GM12878 (cell line): ENCODE data around the gene DBNDD2. TPM values are rescaled to one million over a fixed set of nuclear protein-coding genes. Genes with fewer than 3 reads are reported as not detected.

Experiments used
- ATAC-seq: fragments of 200-7000 bp; cut with Tn5 transposase; 3 replicates; pipeline ENCODE4 v1.9.1; 2020; ENCODE audit warnings: mild to moderate bottlenecking, moderate library complexity
- BruUV-seq: library from RNA; stranded (reverse); fragments of 400-500 nt; replicated peaks from 2 replicates; lab custom pipeline; 2021; lab: Mats Ljungman, UMichigan
- CTCF ChIA-PET: fragments of 300-600 bp; sonication (Branson Sonifier 250); formaldehyde crosslinking; extraction: SDS; loops from one replicate; lab custom pipeline; 2021; ENCODE audit warnings: inconsistent platforms; lab: Yijun Ruan, JAX
- POLR2A ChIA-PET: fragments of 350-600 bp; formaldehyde crosslinking; extraction: SDS; loops from one replicate; lab custom pipeline; 2021; ENCODE audit warnings: inconsistent platforms; lab: Charles Lee
- RAD21 ChIA-PET: fragments of 300-600 bp; sonication (Branson Sonifier 250); formaldehyde crosslinking; loops from one replicate; lab custom pipeline; 2023; ENCODE audit warnings: antibody characterized with exemption; ENCODE audit not compliant: unreplicated experiment; lab: Charles Lee
- SMC1A ChIA-PET: fragments of 300-600 bp; sonication (Branson Sonifier 250); formaldehyde crosslinking; loops from one replicate; lab custom pipeline; 2023; ENCODE audit not compliant: unreplicated experiment, uncharacterized antibody; lab: Charles Lee
- DNase-seq: peaks from one replicate; pipeline ENCODE4 v3.0.0-alpha.2; 2011; ENCODE audit warnings: low read depth, low spot score
- FAIRE-seq: peaks from 3 replicates; lab custom pipeline; 2011; peaks lifted over from hg19 to GRCh38; lab: Jason Lieb, UNC
- H2AFZ ChIP-seq: 2 replicates; pipeline ENCODE4 v1.6.0; 2011; ENCODE audit warnings: low read depth, low read length, control low read depth; ENCODE audit not compliant: control insufficient read depth
- H3K27ac ChIP-seq: 2 replicates; pipeline ENCODE4 v1.5.1; 2011; ENCODE audit warnings: control low read depth; ENCODE audit not compliant: control insufficient read depth, insufficient read depth
- H3K27me3 ChIP-seq, 2 experiments: replicated peaks in 1 of 2; 2 replicates each; pipeline versions ENCODE4 v1.6.0 to v1.6.1; 2011; ENCODE audit warnings: low read length in 1 of 2; ENCODE audit not compliant: control insufficient read depth in 2 of 2, insufficient read depth in 2 of 2
- H3K36me3 ChIP-seq, 2 experiments: 2 replicates each; pipeline ENCODE4 v1.5.1; 2011; ENCODE audit warnings: low read length in 1 of 2; ENCODE audit not compliant: control insufficient read depth in 2 of 2, insufficient read depth in 2 of 2
- H3K4me1 ChIP-seq: 2 replicates; pipeline ENCODE4 v1.6.1; 2011; ENCODE audit warnings: mild to moderate bottlenecking, low read length, moderate library complexity, mixed read lengths; ENCODE audit not compliant: control insufficient read depth, insufficient read depth
- H3K4me2 ChIP-seq: 2 replicates; pipeline ENCODE4 v1.6.0; 2011; ENCODE audit warnings: control low read depth; ENCODE audit not compliant: control insufficient read depth, insufficient read depth
- H3K4me3 ChIP-seq: fragments of 200-600 bp; sonication (generic); 2 replicates; pipeline ENCODE4 v1.5.1; 2016
- H3K79me2 ChIP-seq: 2 replicates; pipeline ENCODE4 v1.6.0; 2011; ENCODE audit warnings: low read length; ENCODE audit not compliant: control insufficient read depth, insufficient read depth
- H3K9ac ChIP-seq: 2 replicates; pipeline ENCODE4 v1.8.0; 2011; ENCODE audit warnings: low read length, control low read depth, mixed read lengths; ENCODE audit not compliant: control insufficient read depth, insufficient read depth
- H3K9me3 ChIP-seq: replicated peaks from 3 replicates; pipeline ENCODE4 v1.5.1; 2011; ENCODE audit warnings: mild to moderate bottlenecking, low read length; ENCODE audit not compliant: control insufficient read depth, insufficient read depth
- H4K20me1 ChIP-seq: 2 replicates; pipeline ENCODE4 v1.6.0; 2011; ENCODE audit not compliant: control insufficient read depth, insufficient read depth
- ATF7 ChIP-seq: fragments of 450-650 bp; IDR thresholded peaks from 2 replicates; pipeline ENCODE4 v1.6.1; 2016; ENCODE audit warnings: low read depth, mild to moderate bottlenecking
- CUX1 ChIP-seq: IDR thresholded peaks from 2 replicates; pipeline ENCODE4 v1.6.1; 2012; ENCODE audit warnings: improper control_type of control experiment, low read depth, low read length; ENCODE audit not compliant: insufficient replicate concordance
- ESRRA ChIP-seq: IDR thresholded peaks from 2 replicates; pipeline ENCODE4 v1.6.1; 2012; ENCODE audit warnings: mild to moderate bottlenecking, low read length, improper control_type of control experiment
- MLLT1 ChIP-seq: fragments of 450-650 bp; IDR thresholded peaks from 2 replicates; pipeline ENCODE4 v1.6.1; 2016; ENCODE audit warnings: mild to moderate bottlenecking
- NFYA ChIP-seq: IDR thresholded peaks from 2 replicates; pipeline ENCODE4 v1.6.1; 2011; ENCODE audit warnings: low read depth, mild to moderate bottlenecking, low read length, improper control_type of control experiment, borderline replicate concordance
- PAX5 ChIP-seq: IDR thresholded peaks from 2 replicates; pipeline ENCODE4 v1.6.1; 2011; ENCODE audit warnings: low read depth, low read length, borderline replicate concordance
- PKNOX1 ChIP-seq: fragments of 450-650 bp; IDR thresholded peaks from 2 replicates; pipeline ENCODE4 v1.6.1; 2016; ENCODE audit warnings: mild to moderate bottlenecking
- ZBTB11 ChIP-seq: fragments of 450-650 bp; formaldehyde crosslinking; IDR thresholded peaks from 2 replicates; pipeline ENCODE4 v1.5.0; 2022; ENCODE audit warnings: mild to moderate bottlenecking, missing genetic modification characterization
- ZNF217 ChIP-seq: fragments of 450-650 bp; IDR thresholded peaks from 2 replicates; pipeline ENCODE4 v1.6.1; 2017; ENCODE audit warnings: antibody characterized with exemption, mild to moderate bottlenecking
- ZSCAN29 ChIP-seq: fragments of 450-650 bp; IDR thresholded peaks from 2 replicates; pipeline ENCODE4 v1.6.1; 2017; ENCODE audit warnings: mild to moderate bottlenecking, moderate library complexity
- WGBS: methylation state at CpG from one replicate; pipeline ENCODE4 v1.1.6; 2016; ENCODE audit warnings: low lambda C conversion rate; ENCODE audit not compliant: insufficient replicate concordance, insufficient coverage; ENCODE audit errors: missing lambda C conversion rate; 5-methylcytosine and 5-hydroxymethylcytosine counted together
- in situ Hi-C: fragments of 300-500 bp; cut with MboI; formaldehyde crosslinking; loops from 9 replicates; pipeline ENCODE4 v1.14.3; 2018; ENCODE audit warnings: mixed read lengths
- intact Hi-C: fragments of 100-400 bp; cut with micrococcal nuclease; formaldehyde crosslinking; loops from one replicate; pipeline ENCODE4 v1.14.2; 2022; ENCODE audit not compliant: unreplicated experiment
- polyA plus RNA-seq, 11 experiments: library from polyadenylated mRNA; depleted of rRNA in 4 of 11; unstranded in 6 of 11; stranded (reverse) in 5 of 11; fragments of >200 nt; fragmentation: Nextera tagmentation in 4 of 11; fragmentation: Illumina TruSeq in 1 of 11; extraction: Ambion mirVana in 4 of 11; extraction: Trizol in 1 of 11; gene quantifications; 1 replicate in 1 of 11; 2 replicates in 10 of 11; pipeline versions ENCODE4 v1.2.1 to v1.2.3, GENCODE V29; 2011 to 2016; ENCODE audit warnings: inconsistent platforms in 2 of 11, missing spikeins in 2 of 11, low read depth in 1 of 11
- total RNA-seq, 4 experiments: library from RNA; depleted of rRNA in 3 of 4; stranded (reverse); fragments of >200 nt in 3 of 4; fragmentation: Illumina TruSeq in 1 of 4; extraction: Trizol in 1 of 4; gene quantifications; 2 replicates each; pipeline versions ENCODE4 v1.2.1 to v1.2.3, GENCODE V29; 2013 to 2021

DBNDD2 gene
- total and polyA plus RNA-seq, 10 of the 15 experiments (the other 5 are each of a cell fraction or from before 2014, with no cell fraction given) = 0.17 to 5.7 (median 0.49) TPM; not detected in 1

GRCh38 chr20:45394221-45395113 is 13.6 kb upstream of the DBNDD2 start (continued):
- TF ChIP-seq NFYA = no peak
- no peak for TF ChIP-seq MLLT1

GRCh38 chr20:45395114-45395415 is 13.0 kb upstream of the DBNDD2 start:
- no peaks in the 10 kb centered on the region; a peak in 1 of 4 replicates for H3K36me3 ChIP-seq
- intact Hi-C loops (no loop called here), in situ Hi-C loops (no loop called here)
- peaks cover 5% of the 10 kb centered on the region; the same call in 2 of the 3 replicates for H3K9me3 ChIP-seq
- no peaks in the 10 kb centered on the region for H4K20me1 ChIP-seq
- no peaks in the 10 kb centered on the region for H3K79me2 ChIP-seq
- no TSS peak for BruUV-seq
- no peak for ATAC-seq
- no peak overlapping the region for H3K9ac ChIP-seq
- H3K4me3 ChIP-seq = no peak overlapping the region
- H3K27ac ChIP-seq = no peak overlapping the region
- no peak for FAIRE-seq
- H2AFZ ChIP-seq = no peak overlapping the region
- DNase-seq = no peak
- POLR2A ChIA-PET = interaction anchor here (1.2 kb wide), 1 partner anchor 8 kb away, joined by 3 read pairs; no protein-coding TSS in a partner anchor
- H3K4me1 ChIP-seq = no peaks in the 10 kb centered on the region
- H3K4me2 ChIP-seq = no peak overlapping the region
- WGBS = 56% methylated on average over 7 of the region's 7 CpGs
- CTCF ChIA-PET = interaction anchor here (0.6 to 0.9 kb wide), 2 partner anchors 21 to 39 kb away, joined by 3 read pairs; no protein-coding TSS in a partner anchor
- SMC1A ChIA-PET = no interaction called here
- RAD21 ChIA-PET = no interaction called here
- H3K27me3 ChIP-seq = no peaks in the 10 kb centered on the region
- TF ChIP-seq ATF7 (no peak), ZNF217 (no peak), ZBTB11 (CRISPR knock-in tag) (no peak), PAX5 (no peak), CUX1 (no peak), ZSCAN29 (no peak), PKNOX1 (no peak), ESRRA (no peak)
